GM19395 (cell line): ENCODE results near the gene CDH13.

ENCODE experiments used
- ATAC-seq: cut with Tn5 transposase; IDR thresholded peaks from one replicate; pipeline ENCODE4 v1.9.1; 2021; ENCODE audit warnings: mild to moderate bottlenecking, moderate library complexity; ENCODE audit not compliant: unreplicated experiment

CDH13 gene

GRCh38 chr16:83019963-83020362 lies 393.2 kb downstream of the CDH13 start:
- no peak for ATAC-seq

DNA sequence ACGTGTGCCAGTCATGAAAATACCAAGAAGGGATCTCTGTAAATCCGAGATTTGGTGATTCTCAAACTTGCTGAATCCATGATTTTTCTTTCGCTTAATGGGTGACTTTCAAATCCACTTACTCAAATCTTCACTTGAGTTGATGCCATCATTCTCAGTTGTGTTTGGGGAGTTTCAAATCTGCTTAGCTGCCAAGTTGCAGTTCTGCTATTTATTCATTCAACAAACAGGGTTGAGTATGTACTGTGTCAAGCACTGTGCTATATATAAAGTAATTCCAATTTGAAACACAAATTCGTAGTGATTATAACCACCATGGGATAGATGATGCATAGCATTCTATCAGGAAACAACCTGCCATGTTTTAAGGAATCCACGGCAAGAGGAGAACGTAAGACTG lies 394.3 kb downstream of the CDH13 start:
- ATAC-seq = no peak

DNA sequence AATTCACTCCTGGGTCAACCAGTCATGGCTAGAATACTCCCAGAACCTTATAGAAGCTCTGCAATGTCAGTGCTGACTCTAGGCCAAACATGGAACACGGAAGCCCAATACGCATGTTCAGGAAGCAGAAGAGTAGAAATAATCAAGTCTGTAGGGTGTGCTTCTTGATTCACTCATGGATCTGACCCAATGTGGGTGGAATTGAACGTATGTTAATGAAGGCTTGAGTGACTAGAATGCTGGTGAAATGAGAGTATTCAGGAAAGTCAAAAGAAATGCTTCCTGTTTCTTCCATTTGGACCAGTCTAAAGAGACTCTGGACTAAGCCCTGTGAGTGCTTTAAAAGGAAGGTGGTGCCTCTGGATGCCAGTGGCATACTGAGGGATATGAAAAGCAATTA lies 395.0 kb downstream of the CDH13 start:
- no peak for ATAC-seq

DNA sequence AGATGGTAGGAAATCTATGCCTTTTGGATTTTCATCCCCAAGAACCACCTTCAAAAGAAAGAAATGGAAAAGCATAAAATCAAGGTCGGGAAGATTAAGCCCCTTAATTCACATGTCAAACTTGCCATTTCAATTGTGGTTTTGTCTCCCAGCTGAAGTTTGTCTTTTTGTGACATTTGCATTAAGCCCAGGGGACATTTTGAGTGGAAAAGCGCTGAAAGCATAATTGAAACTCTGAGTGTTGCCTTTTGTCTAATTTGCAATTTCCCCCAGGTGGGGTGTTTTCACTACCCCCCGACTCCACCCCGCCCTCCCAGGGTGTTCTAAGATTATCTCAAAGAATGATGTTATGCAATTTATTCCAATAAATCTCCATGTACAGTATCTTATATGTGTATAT lies 396.2 kb downstream of the CDH13 start:
- no peak for ATAC-seq

- ATAC-seq = no peak
Measured at GRCh38 chr16:83023640-83024039, 396.9 kb downstream of the CDH13 start.

DNA sequence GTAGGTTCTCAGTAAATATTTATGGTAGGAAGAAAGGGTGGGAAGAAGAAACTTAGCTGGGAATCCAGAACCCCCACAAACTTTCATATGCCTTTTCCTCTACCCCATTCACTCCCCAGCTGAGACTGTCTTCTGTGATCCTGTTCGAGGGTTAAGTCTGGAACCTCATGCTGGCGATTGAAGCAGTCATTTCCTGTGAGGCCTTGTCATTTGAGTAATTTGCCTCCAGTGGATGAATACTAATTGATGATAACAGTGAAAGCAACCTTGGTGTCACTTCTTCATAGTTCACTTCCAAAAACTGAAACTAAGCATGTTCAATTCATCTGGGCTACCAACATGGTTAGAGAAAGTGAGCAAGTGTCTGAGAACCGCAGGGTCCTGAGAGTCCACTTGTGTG lies 401.2 kb downstream of the CDH13 start:
- no peak for ATAC-seq

- ATAC-seq = no peak
Measured at GRCh38 chr16:83029467-83029866, 402.7 kb downstream of the CDH13 start.

DNA sequence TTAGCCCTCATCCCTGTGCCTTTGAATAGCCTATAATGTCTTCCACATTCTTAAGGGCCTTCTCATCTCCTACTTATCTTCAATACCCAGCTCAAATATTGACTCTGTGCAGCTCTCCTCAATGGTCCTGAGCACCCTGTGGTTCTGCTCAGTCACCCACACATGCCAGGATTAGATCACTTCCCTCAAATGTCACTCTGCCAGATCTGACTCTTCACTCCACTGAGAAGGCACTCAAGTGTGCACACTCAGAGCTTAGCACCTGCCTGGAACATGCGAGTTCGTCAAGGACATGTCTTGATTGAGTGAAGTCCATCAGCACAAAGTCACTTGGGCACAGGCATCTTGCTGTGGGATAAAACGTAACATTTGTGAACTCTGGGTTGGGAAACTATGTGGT lies 404.8 kb downstream of the CDH13 start:
- no peak for ATAC-seq

- no peak for ATAC-seq
Measured at GRCh38 chr16:83037102-83037501, 410.3 kb downstream of the CDH13 start.

DNA sequence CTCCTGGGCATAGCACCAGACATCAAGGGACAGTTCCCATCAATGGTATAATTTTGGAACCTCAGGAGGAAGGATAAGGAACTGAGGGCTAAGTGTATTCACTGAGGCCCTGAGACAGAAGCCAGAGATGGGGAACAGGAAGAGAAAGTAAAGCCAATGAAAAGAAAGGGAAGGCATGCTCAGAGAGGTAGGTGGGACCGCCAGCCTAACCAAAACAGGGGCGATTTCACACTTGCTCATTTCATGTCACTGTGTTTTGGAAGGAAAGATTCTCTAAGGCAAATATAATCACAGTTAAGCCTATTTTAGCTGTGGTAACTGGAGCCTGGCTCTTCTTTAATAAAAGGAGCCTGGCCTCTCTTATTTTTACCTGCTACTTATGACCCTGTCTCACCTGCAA lies 411.1 kb downstream of the CDH13 start:
- ATAC-seq = no peak

- no peak for ATAC-seq
Measured at GRCh38 chr16:83040174-83040573, 413.4 kb downstream of the CDH13 start.

- ATAC-seq = no peak
Measured at GRCh38 chr16:83044589-83044988, 417.8 kb downstream of the CDH13 start.

- ATAC-seq = no peak
Measured at GRCh38 chr16:83045790-83046189, 419.0 kb downstream of the CDH13 start.

DNA sequence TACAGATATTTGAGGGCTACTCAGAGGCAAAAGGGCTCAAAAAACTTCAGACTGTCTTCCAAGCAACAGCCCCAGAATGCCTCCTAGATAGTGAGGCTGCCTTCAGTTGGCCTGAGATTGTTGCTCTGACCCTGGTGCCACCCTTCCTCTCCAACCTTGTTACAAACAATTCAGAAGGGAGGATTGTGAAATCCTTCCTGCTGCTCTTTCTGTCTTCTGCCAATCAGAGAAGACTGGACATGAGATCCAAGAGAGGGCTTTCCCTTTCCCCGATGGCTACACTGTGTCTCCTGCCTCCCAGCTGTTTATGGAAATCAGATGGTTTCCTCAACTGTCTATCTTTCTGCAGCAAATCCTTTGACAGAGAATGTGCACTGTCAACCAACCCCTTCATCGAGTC lies 419.9 kb downstream of the CDH13 start:
- ATAC-seq = no peak

DNA sequence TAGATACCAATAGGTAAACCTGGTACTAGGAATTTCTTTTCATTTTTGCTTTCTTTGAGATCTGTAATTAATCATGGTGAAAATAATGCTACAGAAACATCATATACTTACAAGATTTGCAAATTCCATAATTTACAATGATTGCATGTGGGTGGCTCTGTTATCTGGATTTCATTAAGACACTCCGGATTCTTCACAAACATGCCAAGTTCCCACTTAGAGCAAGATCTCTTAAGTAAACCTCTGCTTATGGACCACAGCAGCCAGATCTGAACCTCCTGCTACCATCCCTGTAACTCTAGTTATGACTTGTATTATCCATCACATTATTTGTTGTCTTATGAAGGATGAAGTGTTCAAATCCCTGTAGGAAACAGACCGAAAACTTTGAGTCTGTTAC lies 424.7 kb downstream of the CDH13 start:
- no peak for ATAC-seq

DNA sequence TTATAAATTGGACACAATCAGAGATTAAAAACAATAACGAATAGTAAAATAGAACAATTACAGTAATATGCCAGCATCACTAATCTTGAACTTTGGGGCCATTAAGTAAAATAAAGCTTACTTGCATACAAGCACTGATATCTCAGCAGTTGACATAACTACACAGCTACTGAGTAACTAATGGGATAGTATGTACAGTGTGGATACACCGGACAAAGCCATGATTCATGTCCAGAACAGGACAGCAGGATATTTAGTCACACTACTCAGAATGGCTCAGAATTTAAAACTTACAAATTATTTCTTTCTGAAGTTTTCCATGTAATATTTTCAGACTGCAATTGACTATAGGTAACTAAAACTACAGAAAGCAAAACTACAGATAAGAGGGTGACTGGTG lies 427.5 kb downstream of the CDH13 start:
- no peak for ATAC-seq

GRCh38 chr16:83058376-83058775 lies 431.6 kb downstream of the CDH13 start:
- no peak for ATAC-seq

DNA sequence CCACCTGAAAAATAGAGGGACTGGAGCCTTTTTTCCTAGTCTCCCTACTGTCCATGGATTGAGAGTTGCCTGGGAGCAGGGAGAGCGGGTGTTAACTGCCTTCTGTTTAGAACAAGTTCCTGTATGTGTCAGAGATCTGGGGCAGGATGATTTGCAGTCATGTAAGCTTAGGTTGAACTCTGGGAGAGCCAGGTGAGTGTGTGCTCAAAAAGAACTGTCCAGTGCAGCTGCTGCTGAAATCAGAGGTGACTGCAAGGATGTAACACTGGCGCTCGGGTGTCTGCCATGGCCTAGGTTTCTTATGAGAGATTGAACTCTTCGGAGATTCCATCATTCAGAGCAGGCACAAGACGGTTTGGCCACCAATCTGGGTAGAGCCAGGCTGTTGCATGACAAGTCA lies 432.5 kb downstream of the CDH13 start:
- no peak for ATAC-seq

DNA sequence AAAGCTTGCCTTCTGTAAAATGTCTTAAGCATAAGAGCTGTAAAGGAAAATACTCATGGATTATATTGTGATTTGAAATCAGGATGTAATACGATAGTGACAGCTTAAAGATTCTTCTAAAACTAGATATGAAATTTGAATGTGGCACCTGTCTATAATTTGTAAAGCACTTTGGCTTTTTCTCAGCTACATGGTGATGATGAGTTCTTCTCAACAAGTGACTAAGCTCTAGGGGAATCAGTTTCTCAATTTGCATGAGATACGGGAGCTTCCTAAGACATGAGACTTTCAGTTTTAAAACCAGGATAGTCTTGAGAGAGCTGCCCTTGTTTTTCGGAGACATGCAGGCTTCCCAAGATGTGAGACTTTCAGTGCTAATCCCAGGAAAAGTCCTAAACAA lies 439.2 kb downstream of the CDH13 start:
- no peak for ATAC-seq

DNA sequence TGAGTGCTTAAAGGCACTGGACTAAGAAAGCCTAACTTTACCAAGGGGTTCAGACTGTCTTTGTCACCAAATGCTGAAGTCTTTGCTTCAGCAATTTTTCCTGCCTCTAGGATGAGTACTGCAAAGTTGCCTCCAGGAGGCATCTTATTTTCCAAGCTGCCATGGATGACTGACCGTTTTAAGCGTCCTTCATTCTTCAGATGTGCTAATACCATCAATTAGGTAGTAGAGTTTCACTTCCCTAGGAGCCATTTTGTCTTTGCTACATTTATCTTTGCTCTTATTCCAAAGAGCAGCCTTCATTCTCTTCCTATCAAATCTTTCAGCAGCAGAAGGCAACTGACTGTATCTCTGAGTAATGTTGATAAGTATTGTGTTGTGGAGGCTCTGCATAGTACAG lies 440.1 kb downstream of the CDH13 start:
- no peak for ATAC-seq

GRCh38 chr16:83068686-83069085 lies 441.9 kb downstream of the CDH13 start:
- ATAC-seq = no peak

GRCh38 chr16:83070416-83071209 lies 443.8 kb downstream of the CDH13 start:
- ATAC-seq = no peak

GRCh38 chr16:83075956-83076355 lies 449.2 kb downstream of the CDH13 start:
- ATAC-seq = no peak
